IPS DF 6.9 (cell line): Measurements from ENCODE around the gene E2F4.
A peak's percentile ranks its signal among the peaks of the same experiment; 100 is the strongest.

Experiments
- DNase-seq: peaks from one replicate; pipeline ENCODE4 v3.0.0-alpha.2; 2013; ENCODE audit warnings: low read depth, low spot score
- H3K27ac ChIP-seq: one replicate; pipeline ENCODE4 v1.5.1; 2013; ENCODE audit warnings: low read length, control low read depth
- H3K27me3 ChIP-seq: 2 replicates; pipeline ENCODE4 v1.6.1; 2013; ENCODE audit warnings: mild to moderate bottlenecking, low read length; ENCODE audit not compliant: control insufficient read depth, insufficient read depth
- H3K36me3 ChIP-seq: 2 replicates; pipeline ENCODE4 v1.6.1; 2013; ENCODE audit warnings: low read length; ENCODE audit not compliant: control insufficient read depth, insufficient read depth
- H3K4me1 ChIP-seq: 2 replicates; pipeline ENCODE4 v1.6.1; 2013; ENCODE audit warnings: low read length; ENCODE audit not compliant: control insufficient read depth, insufficient read depth
- H3K4me3 ChIP-seq: 2 replicates; pipeline ENCODE4 v1.5.1; 2013; ENCODE audit warnings: mild to moderate bottlenecking, low read length
- H3K9me3 ChIP-seq: 2 replicates; pipeline ENCODE4 v1.6.1; 2013; ENCODE audit warnings: low read length, inconsistent platforms; ENCODE audit not compliant: control insufficient read depth, insufficient read depth
- WGBS: extraction: QIAGEN DNeasy Blood & Tissue Kit; methylation state at CpG from one replicate; pipeline ENCODE4 v1.1.7; 2013; ENCODE audit warnings: mixed read lengths, missing lambda C conversion rate; ENCODE audit not compliant: insufficient read length, insufficient coverage; 5-methylcytosine and 5-hydroxymethylcytosine counted together

The E2F4 gene

DNA sequence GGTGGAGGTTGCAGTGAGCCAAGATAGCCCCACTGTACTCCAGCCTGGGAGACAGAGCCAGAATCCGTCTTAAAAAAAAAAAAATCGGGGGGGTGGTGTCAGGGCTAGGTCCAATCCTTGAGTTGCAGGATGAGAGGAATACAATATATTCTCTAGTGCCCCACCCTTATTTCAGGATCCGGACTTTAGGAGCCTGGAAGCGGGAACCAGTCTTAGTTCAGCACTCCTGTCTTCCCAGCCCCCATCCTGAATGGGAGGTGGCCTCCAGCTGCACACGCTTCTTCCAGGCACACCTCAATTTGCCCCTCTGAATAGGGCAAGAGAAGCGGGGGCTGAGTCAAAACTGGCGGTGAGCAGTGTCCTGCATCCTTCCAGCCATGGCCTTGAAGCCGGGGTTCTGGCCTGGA lies 53.7 kb downstream of the E2F4 start:
- peaks cover 2% of the 10 kb centered on the region for H3K27me3 ChIP-seq
- H3K36me3 ChIP-seq: no peaks in the 10 kb centered on the region
- DNase-seq: no peak
- H3K27ac ChIP-seq: no peak overlapping the region
- peaks cover 19% of the 10 kb centered on the region for H3K4me1 ChIP-seq
- H3K4me3 ChIP-seq: peak overlapping the region; percentile 99; the same call in 1 of the 2 replicates
- H3K9me3 ChIP-seq: no peaks in the 10 kb centered on the region
- WGBS: no CpG with 5 or more reads among the region's 8 CpGs

DNA sequence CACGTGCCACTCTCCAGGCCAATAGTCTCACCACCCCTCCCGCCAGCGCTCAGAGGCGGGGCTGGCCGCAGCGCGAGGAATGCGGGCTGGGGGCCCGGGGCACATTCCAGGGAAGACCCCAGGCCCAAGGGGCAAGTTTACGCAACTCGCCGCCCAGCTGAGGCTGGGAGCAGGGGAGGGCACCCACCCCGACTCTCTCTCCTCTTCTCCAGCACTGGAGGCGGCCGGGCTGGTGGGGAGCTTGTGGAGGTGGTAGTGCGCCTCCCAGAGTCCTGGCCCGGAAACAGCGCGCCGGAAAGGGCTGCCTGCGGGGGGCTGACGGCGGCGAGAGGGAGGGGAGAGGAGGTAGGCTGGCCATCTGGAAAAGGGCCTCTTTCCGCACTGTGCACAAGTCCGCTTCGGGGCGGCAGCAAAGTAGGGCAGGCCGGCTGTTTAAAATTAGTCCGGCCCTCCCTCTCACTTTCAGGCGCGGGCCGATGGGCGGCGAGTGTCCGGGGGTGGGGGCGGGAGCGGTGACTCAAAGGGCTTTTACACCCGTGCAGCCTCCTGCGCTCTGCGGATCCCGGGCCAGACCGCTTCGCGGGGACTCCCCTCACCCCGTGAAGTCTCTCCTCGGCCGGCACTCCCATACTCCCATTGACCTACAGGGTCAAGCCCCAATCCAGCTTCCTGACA lies 54.3 kb downstream of the E2F4 start:
- Histone ChIP-seq H3K4me3 (peak overlapping the region; percentile 99; the same call in 1 of the 2 replicates), H3K4me1 (peaks cover 19% of the 10 kb centered on the region), H3K27me3 (peaks cover 2% of the 10 kb centered on the region), H3K9me3 (no peaks in the 10 kb centered on the region), H3K27ac (no peak overlapping the region), H3K36me3 (no peaks in the 10 kb centered on the region)
- no peak for DNase-seq
- no CpG with 5 or more reads among the region's 48 CpGs for WGBS

DNA sequence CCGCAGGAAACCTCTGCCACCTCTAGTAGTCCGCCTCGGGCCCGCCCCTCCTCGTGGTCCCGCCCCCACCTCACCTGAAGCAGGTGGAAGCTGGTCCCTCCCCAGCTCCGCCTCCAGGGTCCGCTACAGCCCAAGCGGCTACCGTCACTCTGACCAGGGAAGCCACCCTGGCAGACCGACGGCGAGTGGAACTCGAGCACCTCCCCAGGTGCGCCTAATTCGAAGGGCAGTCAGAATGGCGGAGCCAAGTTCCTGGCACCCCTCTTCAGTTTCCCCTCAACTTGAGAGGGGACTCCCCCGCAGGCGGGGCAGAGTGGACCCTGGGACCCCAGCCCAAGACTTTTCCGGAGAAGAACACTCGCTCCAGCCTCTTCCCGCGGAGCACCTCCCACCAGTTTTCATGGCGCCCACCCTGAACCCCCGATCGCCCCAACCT lies 54.8 kb downstream of the E2F4 start:
- WGBS: no CpG with 5 or more reads among the region's 26 CpGs
- H3K9me3 ChIP-seq: no peaks in the 10 kb centered on the region
- H3K4me1 ChIP-seq: peaks cover 15% of the 10 kb centered on the region
- H3K36me3 ChIP-seq: no peaks in the 10 kb centered on the region
- H3K27me3 ChIP-seq: peaks cover 2% of the 10 kb centered on the region
- H3K27ac ChIP-seq: no peak overlapping the region
- H3K4me3 ChIP-seq: peak overlapping the region; percentile 99
- DNase-seq: peak; percentile 87

DNA sequence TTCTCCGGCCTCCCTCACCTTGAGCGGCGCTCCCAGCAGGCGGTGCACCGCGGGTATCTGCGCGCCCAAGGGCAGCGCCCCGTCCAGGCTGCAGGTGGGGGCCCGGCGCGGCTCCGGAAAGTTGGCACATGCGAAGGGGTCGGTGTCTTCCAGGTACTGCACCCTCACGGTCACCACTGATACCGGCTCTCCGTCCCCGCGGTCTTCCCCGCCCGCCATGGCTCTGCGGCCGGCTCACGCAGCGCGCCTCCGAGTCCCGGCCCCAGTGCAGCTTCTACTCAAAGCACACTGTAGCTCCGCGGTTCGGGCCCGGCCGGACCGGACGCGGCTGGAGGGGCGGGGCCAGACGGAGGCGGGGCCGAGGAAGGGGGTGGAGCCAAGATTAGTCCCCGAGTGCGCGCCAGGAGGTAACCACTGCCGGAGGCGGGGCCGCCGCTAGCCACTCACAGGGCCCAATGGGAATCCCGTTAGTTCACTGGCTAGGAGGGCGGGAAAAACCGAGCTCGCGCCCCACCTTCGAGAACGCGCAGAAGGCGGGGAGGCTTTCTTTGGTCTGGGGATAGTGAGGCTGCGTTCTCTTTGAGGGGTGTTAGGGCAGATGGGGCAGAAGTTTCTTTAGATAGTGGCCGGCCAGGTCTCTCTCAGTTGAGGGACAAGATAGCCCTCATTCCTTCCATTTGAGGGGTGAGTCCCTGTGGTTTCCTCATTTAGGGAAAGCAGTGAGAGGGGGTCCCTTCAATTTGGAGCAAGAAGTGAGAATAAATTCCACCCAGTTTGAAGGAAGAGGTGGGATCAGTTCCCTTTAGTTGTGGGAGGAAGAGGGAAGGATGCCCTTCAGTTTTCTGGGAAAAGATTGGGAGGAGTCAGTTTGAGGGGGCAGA lies 55.5 kb downstream of the E2F4 start, which contains the start of gene FHOD1:
FHOD1 (minus strand) TSS at position 290 of the 881 bp plus-strand sequence; CDS start at position 219, 71 bp downstream.
- Histone ChIP-seq H3K27ac (no peak within 1 kb of the TSS), H3K4me3 (peak within 1 kb of the TSS; percentile 99), H3K36me3 (no peaks in the 10 kb centered on the region), H3K27me3 (peaks cover 2% of the 10 kb centered on the region), H3K9me3 (no peaks in the 10 kb centered on the region), H3K4me1 (peaks cover 15% of the 10 kb centered on the region)
- DNase-seq: peak; percentile 90
- WGBS: no CpG with 5 or more reads among the region's 60 CpGs

DNA sequence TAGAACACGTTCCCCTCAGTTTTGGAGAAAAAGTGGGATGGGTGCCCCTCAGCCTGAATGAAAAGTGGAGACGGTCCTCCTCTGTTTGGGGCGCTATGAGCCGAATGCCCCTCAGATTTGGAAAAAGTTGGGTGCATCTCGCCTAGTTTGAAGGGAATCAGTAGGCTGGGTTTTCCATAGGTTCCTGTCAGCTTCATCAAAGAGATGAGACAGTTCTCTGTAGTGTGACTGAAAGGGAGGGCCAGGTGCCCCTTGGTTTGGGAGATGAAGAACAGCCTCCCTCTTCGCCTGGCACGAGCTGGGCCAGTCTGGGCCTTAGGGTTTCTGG lies 56.1 kb downstream of the E2F4 start:
- Histone ChIP-seq H3K27me3 (peaks cover 2% of the 10 kb centered on the region), H3K4me1 (peaks cover 15% of the 10 kb centered on the region), H3K4me3 (peak overlapping the region; percentile 65; the same call in 1 of the 2 replicates), H3K27ac (no peak overlapping the region), H3K36me3 (no peaks in the 10 kb centered on the region), H3K9me3 (no peaks in the 10 kb centered on the region)
- no peak for DNase-seq
- WGBS: no CpG with 5 or more reads among the region's 7 CpGs
